Cortex of kidney (tissue), 1 donor: Measurements from ENCODE around the gene ABCG5.

Experiments
- DNase-seq: peaks from one replicate; lab custom pipeline; 2025; lab: John Stamatoyannopoulos, UW

ABCG5 gene

GRCh38 chr2:43841949-43842865, 3.6 kb upstream of the ABCG5 start:
- DNase-seq = no peak

- no peak for DNase-seq
Observed at GRCh38 chr2:43840965-43841364, 2.3 kb upstream of the ABCG5 start.

GRCh38 chr2:43839776-43840564, 1.3 kb upstream of the ABCG5 start:
- DNase-seq = no peak

- no peak for DNase-seq
Observed at GRCh38 chr2:43837831-43838559, 644 bp downstream of the ABCG5 start.

- no peak for DNase-seq
Observed at GRCh38 chr2:43837033-43837432, 1.6 kb downstream of the ABCG5 start.

GRCh38 chr2:43832457-43832856, 6.2 kb downstream of the ABCG5 start:
- DNase-seq = no peak

- DNase-seq = no peak
Observed at GRCh38 chr2:43831543-43832294, 6.9 kb downstream of the ABCG5 start.

- DNase-seq = no peak
Observed at GRCh38 chr2:43826305-43827250, 12.1 kb downstream of the ABCG5 start.

- no peak for DNase-seq
Observed at GRCh38 chr2:43825841-43826240, 12.8 kb downstream of the ABCG5 start.

- DNase-seq = no peak
Observed at GRCh38 chr2:43824951-43825493, 13.6 kb downstream of the ABCG5 start.

- DNase-seq = no peak
Observed at GRCh38 chr2:43824512-43824911, 14.1 kb downstream of the ABCG5 start.

- DNase-seq = no peak
Observed at GRCh38 chr2:43823751-43824150, 14.9 kb downstream of the ABCG5 start.

GRCh38 chr2:43822839-43823238, 15.8 kb downstream of the ABCG5 start:
- DNase-seq = no peak

GRCh38 chr2:43819491-43820163, 19.0 kb downstream of the ABCG5 start:
- no peak for DNase-seq

GRCh38 chr2:43818761-43819160, 19.9 kb downstream of the ABCG5 start:
- DNase-seq = no peak

GRCh38 chr2:43814711-43815110, 23.9 kb downstream of the ABCG5 start:
- no peak for DNase-seq

GRCh38 chr2:43812947-43813346, 25.7 kb downstream of the ABCG5 start:
- no peak for DNase-seq

GRCh38 chr2:43812006-43812405, 26.6 kb downstream of the ABCG5 start:
- no peak for DNase-seq

GRCh38 chr2:43810888-43811287, 27.8 kb downstream of the ABCG5 start:
- DNase-seq = no peak

GRCh38 chr2:43810452-43810851, 28.2 kb downstream of the ABCG5 start:
- no peak for DNase-seq
